SK-N-SH (cell line): ENCODE results near the gene PKNOX2.

ENCODE experiments used
- CHD2 ChIP-seq: fragments of 150-350 bp; IDR thresholded peaks from 2 replicates; pipeline ENCODE4 v1.6.1; 2018; ENCODE audit warnings: low read length; ENCODE audit not compliant: partially characterized antibody
- EP300 ChIP-seq, 2 experiments: IDR thresholded peaks; 2 replicates each; pipeline versions ENCODE4 v1.4.0 to v1.6.1; 2012; ENCODE audit warnings: borderline replicate concordance in 1 of 2, low read depth in 1 of 2, low read length in 1 of 2
- FOXJ3 ChIP-seq: sonication (generic); formaldehyde crosslinking; IDR thresholded peaks from 2 replicates; pipeline ENCODE4 v1.5.1; 2020; ENCODE audit warnings: mild to moderate bottlenecking, missing genetic modification reagents
- GABPA ChIP-seq: IDR thresholded peaks from 2 replicates; pipeline ENCODE4 v1.4.0; 2012; ENCODE audit warnings: low read depth, mild to moderate bottlenecking
- GATA2 ChIP-seq: sonication (generic); formaldehyde crosslinking; IDR thresholded peaks from 2 replicates; pipeline ENCODE4 v1.5.0; 2020; ENCODE audit warnings: mild to moderate bottlenecking, missing genetic modification reagents
- MAX ChIP-seq: IDR thresholded peaks from 2 replicates; pipeline ENCODE4 v1.4.0; 2012; ENCODE audit warnings: low read depth
- PBX3 ChIP-seq: IDR thresholded peaks from 2 replicates; pipeline ENCODE4; 2012
- POLR2AphosphoS5 ChIP-seq: IDR thresholded peaks from 2 replicates; pipeline ENCODE4 v1.6.1; 2012; ENCODE audit warnings: low read depth, low read length
- RCOR1 ChIP-seq: fragments of 150-350 bp; IDR thresholded peaks from 2 replicates; pipeline ENCODE4 v1.6.1; 2017; ENCODE audit warnings: antibody characterized with exemption, low read length
- RXRA ChIP-seq: IDR thresholded peaks from 2 replicates; pipeline ENCODE4 v1.4.0; 2012; ENCODE audit warnings: low read depth, mild to moderate bottlenecking, borderline replicate concordance
- SMC3 ChIP-seq: IDR thresholded peaks from 2 replicates; pipeline ENCODE4 v1.6.1; 2012; ENCODE audit warnings: low read depth, low read length, improper control_type of control experiment
- TAF1 ChIP-seq: IDR thresholded peaks from 2 replicates; pipeline ENCODE4 v1.6.1; 2012; ENCODE audit warnings: low read depth, mild to moderate bottlenecking, low read length, moderate library complexity, borderline replicate concordance
- TF ChIP-seq, protein P1 (sequence below): fragments of 200-600 bp; sonication (generic); IDR thresholded peaks from 2 replicates; pipeline ENCODE4 v1.6.1; 2017; ENCODE audit warnings: antibody characterized with exemption, mild to moderate bottlenecking, moderate library complexity
- TF ChIP-seq, protein P2 (sequence below): fragments of 150-350 bp; IDR thresholded peaks from 2 replicates; pipeline ENCODE4 v1.6.1; 2017; ENCODE audit warnings: antibody characterized with exemption, low read length, low read depth, borderline replicate concordance

GRCh38 chr11:125202977-125203376 is 38.4 kb downstream of the PKNOX2 start:
- TF ChIP-seq, protein P1, sequence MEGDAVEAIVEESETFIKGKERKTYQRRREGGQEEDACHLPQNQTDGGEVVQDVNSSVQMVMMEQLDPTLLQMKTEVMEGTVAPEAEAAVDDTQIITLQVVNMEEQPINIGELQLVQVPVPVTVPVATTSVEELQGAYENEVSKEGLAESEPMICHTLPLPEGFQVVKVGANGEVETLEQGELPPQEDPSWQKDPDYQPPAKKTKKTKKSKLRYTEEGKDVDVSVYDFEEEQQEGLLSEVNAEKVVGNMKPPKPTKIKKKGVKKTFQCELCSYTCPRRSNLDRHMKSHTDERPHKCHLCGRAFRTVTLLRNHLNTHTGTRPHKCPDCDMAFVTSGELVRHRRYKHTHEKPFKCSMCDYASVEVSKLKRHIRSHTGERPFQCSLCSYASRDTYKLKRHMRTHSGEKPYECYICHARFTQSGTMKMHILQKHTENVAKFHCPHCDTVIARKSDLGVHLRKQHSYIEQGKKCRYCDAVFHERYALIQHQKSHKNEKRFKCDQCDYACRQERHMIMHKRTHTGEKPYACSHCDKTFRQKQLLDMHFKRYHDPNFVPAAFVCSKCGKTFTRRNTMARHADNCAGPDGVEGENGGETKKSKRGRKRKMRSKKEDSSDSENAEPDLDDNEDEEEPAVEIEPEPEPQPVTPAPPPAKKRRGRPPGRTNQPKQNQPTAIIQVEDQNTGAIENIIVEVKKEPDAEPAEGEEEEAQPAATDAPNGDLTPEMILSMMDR, result no peak
- TF ChIP-seq CHD2 (no peak), GABPA (no peak), FOXJ3 (CRISPR knock-in tag) (no peak), RCOR1 (no peak), MAX (no peak), SMC3 (no peak), RXRA (no peak), EP300 (IDR thresholded peaks at IDR 0.05; ENCODE audit: borderline replicate concordance in 1 of 2, low read depth in 1 of 2, low read length in 1 of 2) (no peak), GATA2 (CRISPR knock-in tag) (no peak), TAF1 (no peak), POLR2AphosphoS5 (no peak), PBX3 (no peak)
- TF ChIP-seq, protein P2, sequence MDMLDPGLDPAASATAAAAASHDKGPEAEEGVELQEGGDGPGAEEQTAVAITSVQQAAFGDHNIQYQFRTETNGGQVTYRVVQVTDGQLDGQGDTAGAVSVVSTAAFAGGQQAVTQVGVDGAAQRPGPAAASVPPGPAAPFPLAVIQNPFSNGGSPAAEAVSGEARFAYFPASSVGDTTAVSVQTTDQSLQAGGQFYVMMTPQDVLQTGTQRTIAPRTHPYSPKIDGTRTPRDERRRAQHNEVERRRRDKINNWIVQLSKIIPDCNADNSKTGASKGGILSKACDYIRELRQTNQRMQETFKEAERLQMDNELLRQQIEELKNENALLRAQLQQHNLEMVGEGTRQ, result no peak
